Esophagus muscularis mucosa (tissue), 4 donors: ENCODE results near the gene TRPM7.

Experiments
- EP300 ChIP-seq: sonication (generic); formaldehyde crosslinking; IDR thresholded peaks from one replicate; pipeline ENCODE4 v1.6.1; 2017; ENCODE audit warnings: antibody characterized with exemption
- POLR2A ChIP-seq: fragments of 450-650 bp; IDR thresholded peaks from one replicate; pipeline ENCODE4 v1.6.1; 2017; ENCODE audit warnings: antibody characterized with exemption, moderate library complexity, mild to moderate bottlenecking, low read depth
- POLR2AphosphoS5 ChIP-seq, 2 donors: sonication (generic); formaldehyde crosslinking; IDR thresholded peaks; one replicate each; pipeline ENCODE4 v1.6.1; 2017; ENCODE audit warnings: antibody characterized with exemption in 2 of 2
- TF ChIP-seq, protein P1 (sequence below), 3 experiments: fragments of 200-600 bp in 2 of 3; fragments of 450-650 bp in 1 of 3; sonication (generic) in 2 of 3; IDR thresholded peaks; one replicate each; pipeline ENCODE4 v1.5.1; 2017 to 2019; ENCODE audit warnings: antibody characterized with exemption in 3 of 3, mild to moderate bottlenecking in 2 of 3, moderate library complexity in 1 of 3

- TF ChIP-seq, protein P1, sequence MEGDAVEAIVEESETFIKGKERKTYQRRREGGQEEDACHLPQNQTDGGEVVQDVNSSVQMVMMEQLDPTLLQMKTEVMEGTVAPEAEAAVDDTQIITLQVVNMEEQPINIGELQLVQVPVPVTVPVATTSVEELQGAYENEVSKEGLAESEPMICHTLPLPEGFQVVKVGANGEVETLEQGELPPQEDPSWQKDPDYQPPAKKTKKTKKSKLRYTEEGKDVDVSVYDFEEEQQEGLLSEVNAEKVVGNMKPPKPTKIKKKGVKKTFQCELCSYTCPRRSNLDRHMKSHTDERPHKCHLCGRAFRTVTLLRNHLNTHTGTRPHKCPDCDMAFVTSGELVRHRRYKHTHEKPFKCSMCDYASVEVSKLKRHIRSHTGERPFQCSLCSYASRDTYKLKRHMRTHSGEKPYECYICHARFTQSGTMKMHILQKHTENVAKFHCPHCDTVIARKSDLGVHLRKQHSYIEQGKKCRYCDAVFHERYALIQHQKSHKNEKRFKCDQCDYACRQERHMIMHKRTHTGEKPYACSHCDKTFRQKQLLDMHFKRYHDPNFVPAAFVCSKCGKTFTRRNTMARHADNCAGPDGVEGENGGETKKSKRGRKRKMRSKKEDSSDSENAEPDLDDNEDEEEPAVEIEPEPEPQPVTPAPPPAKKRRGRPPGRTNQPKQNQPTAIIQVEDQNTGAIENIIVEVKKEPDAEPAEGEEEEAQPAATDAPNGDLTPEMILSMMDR (IDR thresholded peaks at IDR 0.05): no peak
- TF ChIP-seq POLR2AphosphoS5 (IDR thresholded peaks at IDR 0.05): no peak
- no peak for TF ChIP-seq POLR2A
- TF ChIP-seq EP300: no peak
These were observed 1.2 kb downstream of the TRPM7 start for GRCh38 chr15:50685191-50685975.
